B cell (primary cell): Measurements from ENCODE around the gene ZNF407. TPM values are rescaled to one million over a fixed set of nuclear protein-coding genes. Genes with fewer than 3 reads are reported as not detected.
A peak's percentile ranks its signal among the peaks of the same experiment; 100 is the strongest.

ENCODE experiments used
- ATAC-seq: fragments of 200-7000 bp; cut with Tn5 transposase; one replicate; pipeline ENCODE4 v1.10.0; 2021; ENCODE audit warnings: low read depth, mild to moderate bottlenecking, moderate number of reproducible peaks, moderate library complexity
- CTCF ChIA-PET: fragments of 350-600 bp; sonication (Branson Sonifier 250); formaldehyde crosslinking; loops from one replicate; lab custom pipeline; 2021; ENCODE audit warnings: antibody characterized with exemption, inconsistent platforms; lab: Charles Lee
- POLR2A ChIA-PET: fragments of 350-600 bp; sonication (Branson Sonifier 250); formaldehyde crosslinking; loops from one replicate; lab custom pipeline; 2021; ENCODE audit warnings: antibody characterized with exemption; lab: Charles Lee
- DNase-seq: peaks from one replicate; pipeline ENCODE4 v3.0.0; 2013
- H2AFZ ChIP-seq: 2 replicates; pipeline ENCODE4 v1.6.1; 2012; ENCODE audit warnings: mild to moderate bottlenecking, low read depth, low read length; ENCODE audit not compliant: insufficient read depth, poor library complexity, severe bottlenecking
- H3K27ac ChIP-seq, 2 donors: 1 replicate in 1 of 2; 2 replicates in 1 of 2; pipeline ENCODE4 v1.5.1; 2012 to 2013; ENCODE audit warnings: low read length in 2 of 2, mild to moderate bottlenecking in 2 of 2, moderate library complexity in 1 of 2
- H3K27me3 ChIP-seq, 4 experiments: fragments of 200-600 bp in 1 of 4; sonication (generic) in 1 of 4; replicated peaks in 1 of 4; 1 replicate in 2 of 4; 2 replicates in 2 of 4; pipeline versions ENCODE4 v1.6.1 to v1.7.0; 2013 to 2016; ENCODE audit warnings: low read length in 3 of 4, mild to moderate bottlenecking in 2 of 4, mixed read lengths in 1 of 4, moderate library complexity in 1 of 4; ENCODE audit not compliant: insufficient read depth in 4 of 4, control insufficient read depth in 3 of 4; ENCODE audit errors: control extremely low read depth in 1 of 4
- H3K36me3 ChIP-seq, 2 experiments: replicated peaks in 1 of 2; 1 replicate in 1 of 2; 2 replicates in 1 of 2; pipeline versions ENCODE4 v1.6.1 to v1.7.1; 2013; ENCODE audit warnings: low read length in 1 of 2; ENCODE audit not compliant: insufficient read depth in 2 of 2, control insufficient read depth in 1 of 2; ENCODE audit errors: control extremely low read depth in 1 of 2, extremely low read depth in 1 of 2
- H3K4me1 ChIP-seq, 2 donors: fragments of 200-600 bp in 1 of 2; sonication (generic) in 1 of 2; 1 replicate in 1 of 2; 2 replicates in 1 of 2; pipeline versions ENCODE4 v1.5.1 to v1.6.1; 2013 to 2017; ENCODE audit warnings: low read length in 2 of 2; ENCODE audit not compliant: control insufficient read depth in 2 of 2, insufficient read depth in 2 of 2
- H3K4me2 ChIP-seq: replicated peaks from 2 replicates; pipeline ENCODE3; 2012; ENCODE audit warnings: mild to moderate bottlenecking, low read depth, low read length; ENCODE audit not compliant: poor library complexity, severe bottlenecking
- H3K4me3 ChIP-seq, 5 experiments: fragments of 200-600 bp in 1 of 5; sonication (generic) in 1 of 5; 1 replicate in 3 of 5; 2 replicates in 2 of 5; pipeline versions ENCODE4 v1.5.1 to v1.7.0; 2011 to 2016; ENCODE audit warnings: low read length in 4 of 5, mild to moderate bottlenecking in 4 of 5, low read depth in 2 of 5, control low read depth in 1 of 5, moderate library complexity in 1 of 5; ENCODE audit not compliant: insufficient read depth in 1 of 5; ENCODE audit errors: control extremely low read depth in 1 of 5, extremely low read depth in 1 of 5
- H3K79me2 ChIP-seq: fragments of 200-600 bp; sonication (generic); one replicate; pipeline ENCODE4 v1.6.0; 2016; ENCODE audit warnings: low read length; ENCODE audit not compliant: control insufficient read depth, insufficient read depth
- H3K9ac ChIP-seq: fragments of 200-600 bp; sonication (generic); 2 replicates; pipeline ENCODE4 v1.6.1; 2017; ENCODE audit warnings: mild to moderate bottlenecking, low read length, moderate library complexity
- H3K9me3 ChIP-seq, 3 donors: one replicate each; pipeline versions ENCODE4 v1.6.1 to v1.7.1; 2013; ENCODE audit warnings: low read length in 2 of 3; ENCODE audit not compliant: control insufficient read depth in 2 of 3, insufficient read depth in 1 of 3; ENCODE audit errors: control extremely low read depth in 1 of 3
- H4K20me1 ChIP-seq: 2 replicates; pipeline ENCODE4 v1.6.0; 2012; ENCODE audit warnings: mild to moderate bottlenecking, low read length; ENCODE audit not compliant: insufficient read depth, control insufficient read depth, poor library complexity, severe bottlenecking
- H3K27ac Mint-ChIP-seq: one replicate; pipeline ENCODE4 v1.8.0; 2021; ENCODE audit warnings: mixed read lengths
- H3K27me3 Mint-ChIP-seq: one replicate; pipeline ENCODE4 v1.8.0; 2021; ENCODE audit warnings: mixed read lengths
- H3K4me1 Mint-ChIP-seq: one replicate; pipeline ENCODE4 v1.8.0; 2021; ENCODE audit warnings: mixed read lengths
- H3K4me3 Mint-ChIP-seq: one replicate; pipeline ENCODE4 v1.8.0; 2021; ENCODE audit warnings: mixed read lengths
- H3K9me3 Mint-ChIP-seq: one replicate; pipeline ENCODE4 v1.8.0; 2022; ENCODE audit warnings: mixed read lengths; ENCODE audit not compliant: insufficient read depth
- EZH2 ChIP-seq: IDR thresholded peaks from 2 replicates; pipeline ENCODE4 v1.6.1; 2012; ENCODE audit warnings: borderline replicate concordance, low read depth, mild to moderate bottlenecking, moderate library complexity, low read length; ENCODE audit not compliant: insufficient read depth, poor library complexity, severe bottlenecking
- WGBS: methylation state at CpG from one replicate; pipeline ENCODE4 v1.1.5; 2013; ENCODE audit warnings: missing lambda C conversion rate; ENCODE audit not compliant: insufficient coverage; 5-methylcytosine and 5-hydroxymethylcytosine counted together
- intact Hi-C: fragments of 100-400 bp; cut with micrococcal nuclease; formaldehyde crosslinking; loops from one replicate; pipeline ENCODE4 v1.10.0; 2022
- polyA plus RNA-seq: library from polyadenylated mRNA; depleted of rRNA; stranded (reverse); fragments of >200 nt; gene quantifications from 2 replicates; pipeline ENCODE4 v1.2.3, GENCODE V29; 2012
- total RNA-seq, 2 donors: library from RNA; stranded (reverse); fragments of 120-200 nt in 1 of 2; gene quantifications; 1 replicate in 1 of 2; 2 replicates in 1 of 2; pipeline versions ENCODE4 v1.2.3 to v1.2.4, GENCODE V29; 2013 to 2022
- TF ChIP-seq, protein P1 (sequence below): fragments of 200-600 bp; IDR thresholded peaks from one replicate; pipeline ENCODE4 v1.8.0; 2022; ENCODE audit warnings: antibody characterized with exemption, mild to moderate bottlenecking

ZNF407 gene
- total and polyA plus RNA-seq, 2 donors (not counting 1 experiment from before 2014, with no cell fraction given) = 4.5 to 37.1 TPM

DNA sequence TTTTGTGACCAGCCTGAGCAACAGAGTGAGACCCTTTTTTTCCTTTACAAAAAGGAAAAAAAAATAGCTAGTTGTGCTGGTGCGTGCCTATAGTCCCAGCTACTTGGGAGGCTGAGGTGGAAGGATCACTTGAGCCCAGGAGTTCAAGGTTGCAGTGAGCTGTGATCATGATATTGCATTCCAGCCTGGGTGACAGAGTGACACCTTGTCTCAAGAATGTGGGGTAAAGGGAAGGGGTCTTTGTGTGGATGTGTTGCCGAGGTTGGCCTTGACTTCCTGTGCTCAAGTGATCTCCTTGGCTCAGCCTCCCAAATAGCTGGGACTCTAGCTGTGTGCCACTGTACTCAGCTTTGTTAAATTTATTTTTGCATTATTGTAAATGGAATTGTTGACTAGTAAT is 120.6 kb downstream of the ZNF407 start:
- CTCF ChIA-PET = no interaction called here
- no peaks in the 10 kb centered on the region for H3K27me3 Mint-ChIP-seq
- POLR2A ChIA-PET = no interaction called here
- TF ChIP-seq, protein P1, sequence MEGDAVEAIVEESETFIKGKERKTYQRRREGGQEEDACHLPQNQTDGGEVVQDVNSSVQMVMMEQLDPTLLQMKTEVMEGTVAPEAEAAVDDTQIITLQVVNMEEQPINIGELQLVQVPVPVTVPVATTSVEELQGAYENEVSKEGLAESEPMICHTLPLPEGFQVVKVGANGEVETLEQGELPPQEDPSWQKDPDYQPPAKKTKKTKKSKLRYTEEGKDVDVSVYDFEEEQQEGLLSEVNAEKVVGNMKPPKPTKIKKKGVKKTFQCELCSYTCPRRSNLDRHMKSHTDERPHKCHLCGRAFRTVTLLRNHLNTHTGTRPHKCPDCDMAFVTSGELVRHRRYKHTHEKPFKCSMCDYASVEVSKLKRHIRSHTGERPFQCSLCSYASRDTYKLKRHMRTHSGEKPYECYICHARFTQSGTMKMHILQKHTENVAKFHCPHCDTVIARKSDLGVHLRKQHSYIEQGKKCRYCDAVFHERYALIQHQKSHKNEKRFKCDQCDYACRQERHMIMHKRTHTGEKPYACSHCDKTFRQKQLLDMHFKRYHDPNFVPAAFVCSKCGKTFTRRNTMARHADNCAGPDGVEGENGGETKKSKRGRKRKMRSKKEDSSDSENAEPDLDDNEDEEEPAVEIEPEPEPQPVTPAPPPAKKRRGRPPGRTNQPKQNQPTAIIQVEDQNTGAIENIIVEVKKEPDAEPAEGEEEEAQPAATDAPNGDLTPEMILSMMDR = no peak
- TF ChIP-seq EZH2 = no peak
- Histone ChIP-seq H3K27me3 (no peaks in the 10 kb centered on the region), H3K4me2 (no peak overlapping the region), H3K36me3 (no peaks in the 10 kb centered on the region), H4K20me1 (no peaks in the 10 kb centered on the region), H3K9me3 (peaks cover 0 to 5% (median 4%) of the 10 kb centered on the region in 3 donors), H3K9ac (no peak overlapping the region), H3K27ac (no peak overlapping the region), H3K4me3 (no peak overlapping the region), H3K79me2 (peaks cover 7% of the 10 kb centered on the region), H3K4me1 (peaks cover 0 to 15% of the 10 kb centered on the region in 2 donors), H2AFZ (no peak overlapping the region)
- 100% methylated on average over 2 of the region's 2 CpGs for WGBS
- no peak overlapping the region for H3K4me3 Mint-ChIP-seq
- no peak for ATAC-seq
- intact Hi-C loops = no loop called here
- peaks cover 30% of the 10 kb centered on the region for H3K4me1 Mint-ChIP-seq
- H3K27ac Mint-ChIP-seq = no peak overlapping the region
- DNase-seq = no peak
- H3K9me3 Mint-ChIP-seq = no peaks in the 10 kb centered on the region

- Mint-ChIP-seq H3K27ac (no peak overlapping the region), H3K4me3 (peak overlapping the region; percentile 10), H3K27me3 (no peaks in the 10 kb centered on the region), H3K9me3 (no peaks in the 10 kb centered on the region), H3K4me1 (peaks cover 30% of the 10 kb centered on the region)
- ChIA-PET CTCF (no interaction called here), POLR2A (no interaction called here)
- Histone ChIP-seq H3K27ac (no peak overlapping the region), H3K9ac (no peak overlapping the region), H3K4me2 (no peak overlapping the region), H3K4me1 (peaks cover 0 to 15% of the 10 kb centered on the region in 2 donors), H2AFZ (no peak overlapping the region), H3K27me3 (no peaks in the 10 kb centered on the region), H4K20me1 (no peaks in the 10 kb centered on the region), H3K9me3 (peaks cover 0 to 5% (median 4%) of the 10 kb centered on the region in 3 donors), H3K79me2 (peaks cover 7% of the 10 kb centered on the region), H3K36me3 (no peaks in the 10 kb centered on the region), H3K4me3 (no peak overlapping the region)
- TF ChIP-seq, protein P1 = no peak
- no peak for TF ChIP-seq EZH2
- ATAC-seq (no peak), DNase-seq (no peak)
- intact Hi-C loops = no loop called here
- no CpG with 5 or more reads among the region's 2 CpGs for WGBS
These were observed 124.6 kb downstream of the ZNF407 start for GRCh38 chr18:74722237-74722636.
